ENCODE results near the gene GLIS1. TPM values are rescaled to one million over a fixed set of nuclear protein-coding genes. Genes with fewer than 3 reads are reported as not detected.

GLIS1 gene
- total RNA-seq, 4 donors from 2014 or later = 0.16 to 0.27 TPM; not detected in 2

- H3K27me3 ChIP-seq = no peaks in the 10 kb centered on the region
- peak; percentile 64 for ATAC-seq
- H3K27ac ChIP-seq = peak overlapping the region in 3 of 4 donors; percentile 56 to 82 (median 70)
- 44% methylated on average over 2 of the region's 3 CpGs; no CpG with 5 or more reads in 1 of the 2 donors for WGBS, 2 donors (ENCODE audit: low coverage in 1 of 2)
- TF ChIP-seq POLR2AphosphoS5 (IDR thresholded peaks at IDR 0.05) (no peak), EP300 (IDR thresholded peaks at IDR 0.05) (no peak), CTCF (IDR thresholded peaks at IDR 0.05) (no peak), POLR2A (IDR thresholded peaks at IDR 0.05) (no peak)
- no peaks in the 10 kb centered on the region for H3K36me3 ChIP-seq
- no peaks in the 10 kb centered on the region for H3K9me3 ChIP-seq
- no peak overlapping the region for H3K4me3 ChIP-seq
- peaks cover 0 to 26% (median 5%) of the 10 kb centered on the region in 3 donors for H3K4me1 ChIP-seq
Observed at GRCh38 chr1:53572815-53573173, 166.2 kb downstream of the GLIS1 start.

- H3K9me3 ChIP-seq = peaks cover 0 to 4% (median 0%) of the 10 kb centered on the region in 3 donors
- no peak overlapping the region for H3K4me3 ChIP-seq
- no peak for TF ChIP-seq EP300 (IDR thresholded peaks at IDR 0.05)
- no peak for TF ChIP-seq CTCF (IDR thresholded peaks at IDR 0.05)
- peak; percentile 49 for TF ChIP-seq POLR2AphosphoS5 (IDR thresholded peaks at IDR 0.05)
- H3K4me1 ChIP-seq = peaks cover 0 to 26% (median 5%) of the 10 kb centered on the region in 3 donors
- peak; percentile 94 for ATAC-seq
- WGBS, 2 donors (ENCODE audit: low coverage in 1 of 2) = 52% methylated on average over 2 of the region's 4 CpGs; no CpG with 5 or more reads in 1 of the 2 donors
- H3K27ac ChIP-seq = peak overlapping the region in 3 of 4 donors; percentile 56 to 82 (median 70)
- no peaks in the 10 kb centered on the region for H3K27me3 ChIP-seq
- H3K36me3 ChIP-seq = no peaks in the 10 kb centered on the region
Observed at GRCh38 chr1:53572065-53572814, 166.7 kb downstream of the GLIS1 start.

GRCh38 chr1:53568540-53568939 lies 170.4 kb downstream of the GLIS1 start:
- H3K9me3 ChIP-seq = peaks cover 0 to 6% (median 0%) of the 10 kb centered on the region in 3 donors
- H3K27ac ChIP-seq = no peak overlapping the region
- H3K4me1 ChIP-seq = peaks cover 0 to 21% (median 5%) of the 10 kb centered on the region in 3 donors
- TF ChIP-seq EP300 (IDR thresholded peaks at IDR 0.05) = no peak
- no peak for TF ChIP-seq POLR2A (IDR thresholded peaks at IDR 0.05)
- TF ChIP-seq POLR2AphosphoS5 (IDR thresholded peaks at IDR 0.05) = no peak
- no peak for TF ChIP-seq CTCF (IDR thresholded peaks at IDR 0.05)
- H3K27me3 ChIP-seq = no peaks in the 10 kb centered on the region
- H3K36me3 ChIP-seq = no peaks in the 10 kb centered on the region
- no peak overlapping the region for H3K4me3 ChIP-seq
- 100% methylated on average over 1 to 2 of the region's 2 CpGs for WGBS, 2 donors (ENCODE audit: low coverage in 1 of 2)
- no peak for ATAC-seq

- peaks cover 0 to 14% (median 0%) of the 10 kb centered on the region in 3 donors for H3K4me1 ChIP-seq
- ATAC-seq = no peak
- no peaks in the 10 kb centered on the region for H3K36me3 ChIP-seq
- H3K27ac ChIP-seq = no peak overlapping the region
- 100% methylated on average over 1 of the region's 3 CpGs; no CpG with 5 or more reads in 1 of the 2 donors for WGBS, 2 donors (ENCODE audit: low coverage in 1 of 2)
- no peaks in the 10 kb centered on the region for H3K27me3 ChIP-seq
- no peak overlapping the region for H3K4me3 ChIP-seq
- peaks cover 0 to 6% (median 0%) of the 10 kb centered on the region in 3 donors for H3K9me3 ChIP-seq
- TF ChIP-seq POLR2AphosphoS5 (IDR thresholded peaks at IDR 0.05) = no peak
- no peak for TF ChIP-seq CTCF (IDR thresholded peaks at IDR 0.05)
- no peak for TF ChIP-seq EP300 (IDR thresholded peaks at IDR 0.05)
- TF ChIP-seq POLR2A (IDR thresholded peaks at IDR 0.05) = no peak
Observed at GRCh38 chr1:53567851-53568250, 171.1 kb downstream of the GLIS1 start.

- Histone ChIP-seq H3K4me3 (no peak overlapping the region), H3K27ac (no peak overlapping the region), H3K36me3 (no peaks in the 10 kb centered on the region), H3K27me3 (no peaks in the 10 kb centered on the region), H3K4me1 (peaks cover 0 to 10% (median 0%) of the 10 kb centered on the region in 3 donors), H3K9me3 (peaks cover 0 to 6% (median 0%) of the 10 kb centered on the region in 3 donors)
- 94 to 95% methylated on average over 2 of the region's 3 CpGs for WGBS, 2 donors (ENCODE audit: low coverage in 1 of 2)
- TF ChIP-seq EP300 (IDR thresholded peaks at IDR 0.05) = no peak
- no peak for TF ChIP-seq CTCF (IDR thresholded peaks at IDR 0.05)
- TF ChIP-seq POLR2A (IDR thresholded peaks at IDR 0.05) = no peak
- TF ChIP-seq POLR2AphosphoS5 (IDR thresholded peaks at IDR 0.05) = no peak
- ATAC-seq = no peak
Observed at GRCh38 chr1:53567450-53567849, 171.5 kb downstream of the GLIS1 start.
